ENCODE measurements around the gene OTUB2.

OTUB2 gene

GRCh38 chr14:93977171-93977570 is 49.0 kb upstream of the OTUB2 start (continued):
- no peak for TF ChIP-seq PATZ1 (CRISPR knock-in tag; IDR thresholded peaks at IDR 0.05; ENCODE audit: borderline replicate concordance)
- no peak for TF ChIP-seq ISL1 (CRISPR knock-in tag; IDR thresholded peaks at IDR 0.05)
- no peak for TF ChIP-seq OSR1 (CRISPR knock-in tag; IDR thresholded peaks at IDR 0.05)
- no peak for TF ChIP-seq ARNTL (CRISPR knock-in tag; IDR thresholded peaks at IDR 0.05; ENCODE audit: borderline replicate concordance, low read depth)
- TF ChIP-seq CREB5 (CRISPR knock-in tag; IDR thresholded peaks at IDR 0.05; ENCODE audit: low read depth) = no peak

GRCh38 chr14:93977790-93978581 is 48.2 kb upstream of the OTUB2 start:
- no peak for ATAC-seq
- no peak for TF ChIP-seq ARNTL (CRISPR knock-in tag; IDR thresholded peaks at IDR 0.05; ENCODE audit: borderline replicate concordance, low read depth)

GRCh38 chr14:93978735-93979134 is 47.4 kb upstream of the OTUB2 start:
- ATAC-seq = no peak

More at GRCh38 chr14:93978735-93979134, 47.4 kb upstream of the OTUB2 start:
- TF ChIP-seq GLIS3 (CRISPR knock-in tag; IDR thresholded peaks at IDR 0.05) (no peak), ZNF8 (CRISPR knock-in tag; IDR thresholded peaks at IDR 0.05) (no peak), PPARA (CRISPR knock-in tag; IDR thresholded peaks at IDR 0.05; ENCODE audit: borderline replicate concordance) (no peak), CREB5 (CRISPR knock-in tag; IDR thresholded peaks at IDR 0.05; ENCODE audit: low read depth) (no peak), ZNF565 (CRISPR knock-in tag; conservative IDR thresholded peaks at IDR 0.05; ENCODE audit: low read depth) (no peak), POU6F1 (CRISPR knock-in tag; IDR thresholded peaks at IDR 0.05; ENCODE audit: borderline replicate concordance, low read depth) (no peak), ZNF70 (CRISPR knock-in tag; IDR thresholded peaks at IDR 0.05) (no peak), PATZ1 (CRISPR knock-in tag; IDR thresholded peaks at IDR 0.05; ENCODE audit: borderline replicate concordance) (no peak), TCF4 (CRISPR knock-in tag; IDR thresholded peaks at IDR 0.05; ENCODE audit: borderline replicate concordance) (no peak), SNAI2 (CRISPR knock-in tag; IDR thresholded peaks at IDR 0.05) (no peak), ZFP30 (CRISPR knock-in tag; IDR thresholded peaks at IDR 0.05) (no peak), ZFP3 (CRISPR knock-in tag; IDR thresholded peaks at IDR 0.05) (no peak), BACH2 (CRISPR knock-in tag; IDR thresholded peaks at IDR 0.05; ENCODE audit: borderline replicate concordance) (no peak), OSR1 (CRISPR knock-in tag; IDR thresholded peaks at IDR 0.05) (no peak)
